ENCODE data around the gene UTP25.

UTP25 gene

DNA sequence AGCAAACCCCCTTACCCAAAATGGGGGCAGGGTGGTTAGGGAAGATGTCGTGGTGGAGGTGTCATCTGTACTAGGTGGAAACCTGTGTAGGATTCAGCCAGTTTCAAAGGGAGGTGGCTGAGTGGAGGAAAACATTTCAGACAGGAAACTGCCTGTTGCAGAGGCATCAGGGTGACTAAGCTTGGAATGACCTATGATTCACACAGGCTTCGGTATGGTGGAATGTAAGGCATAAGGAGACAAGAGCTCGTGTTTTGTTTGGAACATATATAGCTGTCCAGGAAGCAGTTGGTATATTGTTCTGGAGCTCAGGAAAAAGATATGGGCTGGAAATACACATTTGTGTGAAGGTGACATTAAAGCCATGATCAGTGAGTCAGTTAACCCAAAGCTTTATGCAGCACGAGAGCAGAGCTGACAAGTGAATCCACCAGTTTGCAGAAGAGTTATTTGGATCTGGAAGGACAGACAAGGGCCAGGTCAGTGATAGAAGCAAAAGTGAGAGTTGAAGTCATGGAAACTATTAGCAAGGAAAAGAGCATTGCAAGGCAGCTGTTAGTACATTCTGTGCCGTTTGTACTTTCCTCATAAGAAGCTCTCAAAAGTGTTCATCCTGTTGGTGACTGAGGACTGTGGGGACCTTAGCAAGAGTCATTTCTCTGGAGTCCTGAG is 12.2 kb downstream of the UTP25 start:
- no peak for DNase-seq (ENCODE audit: low read depth in 2 of 2)

DNA sequence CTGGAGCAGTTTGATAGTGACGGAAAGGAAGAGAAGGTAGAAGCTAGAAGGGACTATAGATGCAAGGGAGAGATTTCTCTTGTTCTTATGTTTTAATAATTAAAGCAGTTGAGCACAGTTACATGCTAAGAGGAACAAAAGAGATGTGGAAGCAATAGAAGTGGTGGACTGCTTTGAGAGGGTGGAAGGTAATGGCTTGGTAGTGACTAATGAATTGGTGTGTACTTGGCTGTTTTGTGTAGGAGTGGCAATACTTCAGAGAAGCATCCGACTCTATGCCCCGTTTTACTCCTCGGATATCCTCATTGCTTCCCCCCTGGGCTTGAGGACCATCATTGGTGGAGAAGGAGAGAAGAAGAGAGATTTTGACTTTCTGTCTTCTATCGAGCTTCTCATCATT is 12.8 kb downstream of the UTP25 start:
- DNase-seq (ENCODE audit: low read depth in 2 of 2) = no peak

DNA sequence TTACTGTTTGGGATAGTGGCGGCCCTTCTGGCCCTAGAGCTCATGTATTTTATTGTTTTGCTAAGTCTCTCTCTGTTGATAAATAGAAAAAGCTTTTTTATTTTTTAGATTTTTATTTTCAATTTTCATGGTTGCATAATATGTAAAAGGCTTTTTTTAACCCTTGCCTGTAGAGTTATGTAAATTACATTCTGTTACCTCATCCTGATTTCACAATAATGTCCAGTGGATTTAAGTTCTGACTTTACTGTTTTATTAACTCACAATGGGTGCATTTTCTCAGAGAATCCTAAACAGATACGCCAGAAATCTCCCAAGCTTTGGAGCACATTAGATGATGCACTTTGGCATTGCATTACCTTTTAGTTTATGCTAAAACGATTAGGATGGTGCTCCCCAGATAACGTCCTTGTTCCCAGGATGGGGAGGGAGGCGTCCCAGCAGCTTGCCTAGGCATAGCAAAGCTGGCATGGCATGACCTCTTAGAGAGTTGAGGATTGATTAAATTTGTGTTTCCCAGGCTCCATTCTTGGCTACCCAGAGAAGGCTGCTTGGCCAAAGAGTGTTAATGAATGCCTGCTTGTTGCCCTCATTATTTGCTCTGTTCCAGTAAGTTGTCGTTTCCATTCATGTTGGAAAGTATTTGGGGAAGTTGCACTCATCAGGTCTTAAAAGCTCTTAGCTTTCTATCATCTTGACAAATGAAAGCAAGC is 17.1 kb downstream of the UTP25 start:
- DNase-seq (ENCODE audit: low read depth in 2 of 2) = no peak

DNA sequence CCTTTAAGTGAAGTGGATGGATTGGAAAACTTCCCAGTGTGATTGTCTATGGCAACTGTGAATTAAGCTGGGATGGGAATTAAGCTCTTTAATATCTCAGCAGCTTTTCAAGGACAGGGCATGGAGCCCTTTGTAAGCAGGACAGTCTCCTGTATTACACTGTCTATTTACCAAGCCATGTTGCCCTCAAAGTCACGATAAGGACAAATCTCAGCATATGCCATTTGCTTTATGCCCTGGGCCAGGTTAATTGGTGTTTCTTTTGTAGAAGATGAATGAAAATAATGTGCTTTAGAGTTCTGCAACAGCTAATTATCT is 17.6 kb downstream of the UTP25 start:
- no peak for DNase-seq (ENCODE audit: low read depth in 2 of 2)

DNA sequence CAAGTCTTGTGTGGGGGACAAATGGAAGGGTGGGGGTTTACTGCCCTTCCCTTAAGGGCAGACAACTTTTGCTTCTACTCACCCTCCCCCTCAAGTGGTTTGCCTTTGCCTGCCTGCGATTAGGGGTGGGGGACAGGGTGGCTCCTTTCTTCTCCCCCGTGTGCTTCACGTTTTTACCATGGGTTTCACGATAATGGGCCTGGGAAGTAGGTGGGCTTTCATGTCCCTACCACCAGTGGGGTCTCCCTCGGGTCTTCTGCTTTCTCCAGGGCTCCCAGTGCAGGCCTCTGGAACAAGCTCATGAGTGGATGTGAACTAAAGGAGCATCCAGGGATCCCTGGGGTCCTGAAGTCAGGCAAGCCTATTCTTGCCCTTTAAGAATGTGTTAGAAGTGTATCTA is 21.6 kb downstream of the UTP25 start:
- DNase-seq (ENCODE audit: low read depth in 2 of 2) = no peak

DNA sequence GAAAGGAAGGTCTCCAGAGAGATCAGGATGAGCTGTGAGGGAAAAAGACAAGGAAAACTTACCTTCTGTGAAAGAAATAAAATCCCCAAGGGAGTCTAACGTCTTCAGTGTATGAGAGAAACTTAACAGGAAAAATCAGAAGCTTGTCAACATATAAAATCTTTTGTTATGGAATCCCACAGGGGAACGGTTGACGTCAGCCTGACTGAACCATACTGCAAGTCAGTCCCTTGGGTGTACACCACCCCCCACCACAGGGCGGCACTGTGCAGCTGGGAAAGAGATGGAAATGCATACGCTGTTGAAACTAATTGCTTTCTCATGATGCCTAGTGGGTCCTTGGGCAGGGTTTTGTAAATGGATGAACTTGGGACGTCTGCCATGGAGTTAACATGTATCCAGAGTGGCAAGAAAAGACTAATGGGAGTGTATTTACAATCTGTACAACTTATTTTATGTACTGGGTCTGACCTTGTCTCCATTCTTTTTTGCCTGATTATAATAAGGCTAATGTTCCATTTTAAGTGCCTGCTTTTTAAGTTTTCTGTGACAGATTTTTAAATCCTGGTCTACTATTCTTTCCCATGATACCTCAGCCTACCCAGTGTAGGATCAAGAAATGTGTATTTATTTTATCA is 22.7 kb downstream of the UTP25 start:
- DNase-seq (ENCODE audit: low read depth in 2 of 2) = no peak

DNA sequence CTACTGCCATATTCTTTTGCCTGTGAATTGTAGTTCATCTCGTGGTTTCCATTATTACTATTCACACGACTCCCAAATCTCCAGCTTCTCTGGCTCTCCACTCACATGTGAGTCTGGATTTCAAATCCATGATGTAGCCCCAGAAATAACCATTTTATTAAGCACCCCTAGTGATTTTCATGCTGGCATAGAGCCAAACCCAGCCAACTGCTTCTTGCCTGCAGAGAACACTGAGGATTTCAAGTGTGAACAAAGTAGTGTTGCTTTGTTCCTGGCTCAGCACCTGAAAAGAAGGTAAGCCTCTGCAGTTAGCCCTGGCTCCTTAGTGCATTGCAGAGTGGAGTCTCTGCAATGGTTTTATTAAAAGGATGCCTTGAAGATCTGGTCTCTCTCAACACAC is 25.9 kb downstream of the UTP25 start:
- DNase-seq (ENCODE audit: low read depth in 2 of 2) = no peak

DNA sequence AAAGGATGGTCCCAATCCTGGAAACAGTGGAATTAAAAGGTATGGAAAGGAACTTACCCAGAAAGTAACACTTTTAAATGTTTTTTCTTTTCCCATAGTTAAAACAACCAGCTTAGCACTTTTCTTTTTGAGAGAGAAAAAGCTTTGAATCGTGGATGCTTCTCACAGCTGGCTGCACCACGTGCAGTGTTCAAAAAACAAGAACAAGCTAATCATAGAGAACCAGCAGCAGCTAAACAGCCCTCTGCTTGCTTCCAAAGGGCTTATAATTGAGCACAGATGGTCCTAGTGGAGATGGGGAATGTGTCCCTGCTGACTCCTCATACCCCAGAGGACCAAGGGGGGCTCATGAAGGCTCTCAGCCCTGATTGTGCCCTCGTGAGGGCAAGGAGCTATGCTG is 26.4 kb downstream of the UTP25 start:
- no peak for DNase-seq (ENCODE audit: low read depth in 2 of 2)

DNA sequence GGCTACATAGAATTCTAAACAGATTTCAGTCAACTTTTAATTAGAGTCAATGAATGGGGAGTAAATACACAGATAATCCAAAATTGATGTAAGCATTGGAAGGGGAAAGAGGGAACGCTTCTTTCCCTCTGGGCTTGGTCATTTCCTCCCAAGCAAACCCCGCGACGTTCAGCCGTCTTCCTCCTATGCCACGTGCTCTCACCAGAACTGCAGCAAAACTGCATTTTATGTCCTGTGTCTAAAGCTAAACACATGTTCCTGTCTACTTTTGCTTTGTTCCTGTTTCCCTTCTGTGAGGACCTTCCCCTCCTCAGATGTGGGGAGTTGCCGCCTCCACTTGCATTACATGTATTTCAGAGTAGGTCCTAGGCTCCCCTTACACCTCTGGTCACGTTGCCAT is 27.2 kb downstream of the UTP25 start:
- no peak for DNase-seq (ENCODE audit: low read depth in 2 of 2)

DNA sequence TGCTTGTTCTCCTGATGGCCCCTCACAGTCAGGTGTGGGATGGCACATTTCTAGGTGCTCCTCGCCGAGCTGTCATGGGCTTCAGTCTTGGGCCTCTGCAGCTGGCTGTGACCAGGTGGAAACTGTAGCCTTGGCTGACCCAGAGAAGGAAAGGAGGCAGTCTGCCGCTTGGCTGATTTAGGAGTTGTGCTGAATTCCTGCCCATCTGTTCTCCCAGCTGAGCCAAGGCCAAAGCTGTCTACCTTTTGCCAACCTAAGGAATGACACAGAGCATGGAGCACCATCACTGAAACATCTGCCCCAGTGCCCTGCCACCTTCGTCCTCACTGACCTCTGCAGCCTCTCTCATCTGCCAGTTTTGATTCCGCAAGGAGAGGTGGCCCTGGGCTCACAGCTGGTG is 27.9 kb downstream of the UTP25 start:
- DNase-seq (ENCODE audit: low read depth in 2 of 2) = no peak

DNA sequence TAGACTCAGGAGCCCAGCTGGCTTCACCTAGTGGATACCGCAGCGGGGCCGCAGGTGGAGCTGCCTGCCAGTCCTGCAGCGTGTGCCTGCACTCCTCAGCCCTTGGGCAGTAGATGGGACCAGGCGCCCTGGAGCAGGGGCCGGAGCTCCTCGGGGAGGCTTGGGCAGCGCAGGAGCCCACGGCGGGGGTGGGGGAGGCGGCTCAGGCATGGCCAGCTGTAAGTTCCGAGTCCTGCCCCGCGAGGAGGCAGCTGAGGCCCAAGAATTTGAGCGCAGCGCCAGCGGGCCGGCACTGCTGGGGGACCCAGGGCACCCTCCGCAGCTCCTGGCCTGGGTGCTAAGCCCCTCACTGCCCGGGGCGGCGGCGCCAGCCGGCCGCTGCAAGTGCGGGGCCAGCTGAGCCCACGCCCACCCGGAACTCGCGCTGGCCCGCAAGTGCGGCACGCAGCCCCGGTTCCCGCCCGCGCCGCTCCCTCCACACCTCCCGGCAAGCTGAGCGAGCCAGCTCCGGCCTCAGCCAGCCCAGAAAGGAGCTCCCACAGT is 30.9 kb downstream of the UTP25 start:
- no peak for DNase-seq (ENCODE audit: low read depth in 2 of 2)

DNA sequence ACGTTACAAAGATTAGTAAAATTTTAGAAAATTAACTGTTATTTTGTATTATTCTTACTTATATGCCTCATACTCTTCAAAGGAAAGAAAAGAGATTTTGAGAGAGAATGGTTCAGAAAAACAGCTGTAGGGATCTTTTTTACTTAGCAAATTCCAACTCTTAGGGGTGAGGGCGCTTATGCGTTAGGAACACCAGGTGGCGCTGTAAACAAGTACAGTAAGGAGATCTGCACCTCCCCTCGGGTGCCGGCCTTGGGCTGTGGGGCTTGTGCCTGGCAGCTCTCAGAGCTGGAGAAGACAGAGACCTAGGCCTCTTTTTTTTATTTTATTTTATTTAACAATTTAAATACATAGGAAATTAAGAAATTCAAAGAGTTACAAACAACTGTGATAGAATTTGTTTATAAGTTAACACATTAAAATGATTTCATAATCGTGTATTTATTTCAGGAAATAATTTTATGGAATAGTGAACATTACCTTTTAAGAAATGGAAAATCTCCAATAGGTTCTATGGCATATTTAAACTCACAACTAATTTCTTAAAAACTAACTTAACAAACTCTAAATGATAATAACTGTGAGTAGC is 32.6 kb downstream of the UTP25 start:
- peak; percentile 39 to 51 for DNase-seq (ENCODE audit: low read depth in 2 of 2)

DNA sequence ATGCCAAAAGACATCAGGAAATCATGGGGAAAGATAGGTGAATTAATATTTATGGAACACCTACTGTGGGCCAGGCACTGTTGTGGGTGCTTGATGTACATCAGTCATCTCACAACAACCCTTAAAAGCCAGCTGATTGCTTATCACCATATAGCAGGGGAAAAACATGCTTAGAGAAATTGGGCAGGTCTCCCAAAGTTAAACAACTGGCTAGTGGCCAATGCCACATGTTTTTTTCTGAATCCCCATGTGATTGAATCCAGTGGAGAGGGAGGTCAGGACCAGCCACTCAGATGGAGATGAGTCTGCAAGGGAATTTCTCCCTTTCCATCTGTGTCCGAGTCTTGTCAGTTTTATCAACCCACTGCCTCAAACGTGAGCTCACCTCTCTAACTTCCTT is 33.5 kb downstream of the UTP25 start:
- DNase-seq (ENCODE audit: low read depth in 2 of 2) = no peak

DNA sequence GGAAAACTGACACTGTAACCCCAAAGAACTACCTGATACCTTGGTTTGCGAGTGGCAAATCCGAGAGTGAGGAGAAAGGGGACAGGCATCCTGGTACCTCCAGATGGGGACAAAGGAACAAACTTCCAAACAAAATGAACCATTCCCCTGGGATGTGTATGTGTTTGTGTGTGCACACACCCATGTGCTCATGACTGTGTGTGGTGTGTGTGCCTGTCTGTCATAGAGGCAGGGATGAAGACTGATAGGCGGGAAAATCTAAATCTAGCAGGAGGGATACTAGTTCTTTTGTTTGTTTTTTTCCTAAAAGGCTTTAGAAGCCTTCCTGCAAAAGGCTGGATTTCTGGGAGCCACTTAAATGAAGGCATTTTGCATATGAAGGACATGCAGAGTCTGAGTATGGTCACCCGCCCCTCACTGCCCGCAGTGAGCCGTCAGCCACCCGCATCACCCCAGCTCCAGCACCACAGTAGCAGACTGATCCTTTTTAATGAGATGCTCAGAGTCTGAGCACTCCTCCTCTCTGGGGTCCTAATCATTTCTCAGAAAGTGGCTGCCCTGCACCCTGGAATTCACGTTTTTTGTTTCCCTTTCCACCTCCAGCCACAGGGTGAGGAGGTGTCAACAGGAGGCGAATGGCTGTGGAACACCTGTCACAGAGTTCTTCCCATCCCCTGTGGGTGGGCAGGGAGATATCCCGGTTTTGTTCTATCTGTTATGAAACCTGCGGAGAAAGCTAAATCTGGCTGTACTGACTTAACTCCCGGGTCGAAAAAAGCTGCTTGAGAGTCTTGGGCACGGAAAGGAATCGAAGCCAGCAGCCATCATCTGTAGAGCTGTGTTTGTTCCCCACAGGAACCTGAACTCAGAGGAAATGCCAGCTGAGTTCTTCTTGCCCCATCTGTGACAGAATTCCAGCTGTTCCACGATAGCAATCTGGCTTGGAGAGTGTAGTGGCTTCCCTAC is 34.9 kb downstream of the UTP25 start:
- DNase-seq (ENCODE audit: low read depth in 2 of 2) = no peak

DNA sequence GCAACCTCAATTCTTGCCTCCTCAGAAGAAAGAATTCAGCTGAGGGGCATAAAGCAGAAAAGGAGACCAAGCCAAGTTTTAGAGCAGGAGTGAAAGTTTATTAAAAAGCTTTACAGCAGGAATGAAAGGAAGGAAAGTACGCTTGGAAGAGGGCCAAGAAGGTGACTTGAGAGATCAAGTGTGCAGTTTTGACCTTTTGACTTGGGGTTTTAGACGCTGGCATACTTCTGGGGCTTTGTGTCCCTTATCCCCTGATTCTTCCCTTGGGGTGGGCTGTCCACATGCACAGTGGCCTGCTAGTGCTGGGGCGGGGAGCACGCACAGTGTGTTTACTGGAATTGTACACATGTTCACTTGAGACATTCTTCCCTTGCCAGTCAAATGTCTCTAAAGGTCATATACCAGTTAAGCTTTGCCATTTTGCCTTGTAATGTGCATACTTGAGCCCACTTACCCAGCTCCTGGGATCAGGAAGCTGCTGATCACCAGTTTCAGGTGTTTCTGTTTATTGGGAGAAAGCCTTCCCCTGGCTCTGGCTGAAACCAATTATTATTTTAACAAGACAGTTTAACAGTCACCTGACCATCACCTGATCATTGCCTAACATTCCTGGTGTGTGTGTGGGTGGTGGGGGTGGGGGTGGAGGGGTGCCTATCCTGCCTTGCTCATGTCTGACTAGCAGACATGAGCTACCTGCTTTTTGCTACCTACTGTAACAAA is 36.2 kb downstream of the UTP25 start:
- DNase-seq (ENCODE audit: low read depth in 2 of 2) = no peak

DNA sequence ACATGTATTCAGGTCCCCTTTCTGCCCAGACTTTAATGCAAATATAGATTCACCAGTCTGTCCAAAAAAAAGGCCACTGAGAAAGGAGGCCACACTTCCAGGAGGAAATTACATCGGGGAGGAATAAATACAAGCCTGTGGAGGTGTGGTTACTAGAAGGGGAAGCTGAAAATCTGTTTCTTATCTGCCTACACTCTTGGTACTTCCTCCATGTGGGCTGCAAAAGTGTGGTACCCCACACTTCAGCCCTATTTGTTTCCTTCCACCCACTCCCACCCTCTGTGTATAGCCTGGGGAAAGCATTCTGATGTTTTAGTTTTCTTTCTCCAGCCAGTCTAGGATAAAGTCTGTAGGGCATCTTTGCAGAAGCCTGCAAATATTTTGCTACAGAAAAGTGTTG is 38.4 kb downstream of the UTP25 start:
- no peak for DNase-seq (ENCODE audit: low read depth in 2 of 2)

DNA sequence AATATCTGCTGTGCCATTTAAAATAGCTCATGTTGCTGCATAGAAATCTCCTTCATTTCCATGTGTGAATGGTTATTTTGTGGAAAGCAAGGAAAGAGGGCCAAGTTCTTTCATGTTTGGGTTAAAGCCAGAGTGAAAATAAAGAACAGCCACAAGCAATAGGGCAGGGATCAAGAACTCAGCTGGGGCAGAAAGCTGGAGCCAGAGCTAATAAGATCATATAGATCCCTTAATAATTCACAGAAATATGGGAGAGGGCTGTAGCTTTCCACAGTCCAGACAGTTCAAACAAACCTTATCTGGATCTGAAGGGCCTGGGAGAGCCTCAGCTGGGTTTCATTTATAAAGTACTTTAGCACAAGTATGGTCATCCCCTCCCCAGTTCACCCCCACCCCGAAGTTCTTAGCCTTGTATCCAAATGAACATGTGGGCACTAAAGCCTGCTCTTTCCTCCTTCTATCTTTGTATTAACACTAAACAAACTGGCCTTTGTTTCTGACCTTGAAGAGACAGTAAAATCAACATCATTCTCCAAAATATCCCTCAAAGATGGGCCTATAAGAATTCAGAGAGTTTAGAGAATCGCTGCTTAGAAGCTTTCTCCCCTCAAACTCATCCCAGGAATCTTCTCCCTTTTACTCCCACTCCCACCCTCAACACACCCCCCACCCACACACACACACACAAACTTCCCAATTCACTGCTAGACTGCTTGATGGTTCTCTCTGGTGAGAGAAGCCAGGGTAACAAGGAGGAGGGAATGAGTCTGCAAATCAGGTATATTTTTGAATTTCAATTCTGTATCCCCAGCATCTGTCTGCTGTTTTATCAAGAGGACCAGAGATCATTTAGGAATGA is 41.7 kb downstream of the UTP25 start:
- DNase-seq (ENCODE audit: low read depth in 2 of 2) = no peak

DNA sequence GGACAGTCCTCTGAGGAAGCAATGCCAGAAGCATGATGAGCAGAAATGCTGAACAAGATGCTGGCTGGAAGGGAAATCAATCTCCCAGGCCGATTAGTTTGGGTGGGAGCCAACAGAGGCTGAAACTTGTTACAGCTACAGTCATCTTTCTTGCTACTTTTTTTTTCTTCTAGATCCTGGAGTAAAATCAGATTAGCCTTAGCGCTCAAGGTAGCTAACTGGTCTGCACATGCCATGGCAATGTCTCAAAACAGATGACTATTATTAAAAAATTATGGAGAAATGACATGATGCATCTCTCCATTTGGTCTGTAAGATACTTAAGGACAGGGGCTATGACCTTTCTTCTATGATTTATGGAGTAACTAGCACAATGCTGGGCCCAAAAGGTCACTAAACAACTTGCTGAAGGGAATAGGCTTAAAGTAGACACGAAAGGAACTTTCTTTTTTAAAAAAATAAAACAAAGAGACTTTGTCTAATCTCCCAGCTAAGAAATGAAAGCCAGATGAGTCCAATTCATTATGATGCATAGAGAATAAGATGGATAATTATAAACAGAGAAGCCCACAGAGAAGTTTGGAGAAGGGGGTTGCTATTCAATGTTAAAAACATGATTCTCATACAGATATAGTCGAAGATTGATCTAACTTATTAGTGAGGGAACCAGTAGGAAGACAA is 42.5 kb downstream of the UTP25 start:
- DNase-seq (ENCODE audit: low read depth in 2 of 2) = no peak

DNA sequence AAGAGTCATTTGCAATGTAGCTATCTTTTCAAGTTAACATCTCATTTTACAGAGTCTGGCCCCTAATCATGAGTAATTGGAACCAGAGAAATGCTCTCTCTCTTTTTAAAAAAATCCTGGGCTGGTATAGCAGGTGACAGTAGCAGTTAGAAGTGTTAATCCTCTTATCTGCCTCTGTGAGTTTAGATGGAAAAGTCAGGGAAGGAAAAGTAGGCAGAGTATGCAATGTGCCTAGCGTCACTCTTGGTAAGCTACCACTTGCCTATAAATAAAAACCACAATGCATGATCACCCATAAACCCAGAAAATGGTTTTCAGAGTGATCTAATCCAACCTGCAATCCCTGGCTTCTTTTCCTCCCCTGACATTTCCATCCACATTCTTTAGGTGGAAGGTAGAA is 43.2 kb downstream of the UTP25 start:
- no peak for DNase-seq (ENCODE audit: low read depth in 2 of 2)
